Suprapubic skin (tissue), 4 donors: ENCODE results near the gene ACTG1. TPM values are rescaled to one million over a fixed set of nuclear protein-coding genes. Genes with fewer than 3 reads are reported as not detected.

ENCODE experiments used
- DNase-seq, 2 donors: peaks; one replicate each; pipeline ENCODE4 v3.0.0-alpha.2; 2019; ENCODE audit warnings: low spot score in 2 of 2
- H3K27ac ChIP-seq: fragments of 200-600 bp; sonication (generic); one replicate; pipeline ENCODE4 v1.5.1; 2019
- H3K27me3 ChIP-seq: fragments of 200-600 bp; sonication (generic); one replicate; pipeline ENCODE4 v1.5.1; 2019
- H3K36me3 ChIP-seq: fragments of 200-600 bp; sonication (generic); one replicate; pipeline ENCODE4 v1.5.1; 2019
- H3K4me1 ChIP-seq: fragments of 200-600 bp; sonication (generic); one replicate; pipeline ENCODE4 v1.5.1; 2019
- H3K4me3 ChIP-seq: fragments of 200-600 bp; sonication (generic); one replicate; pipeline ENCODE4 v1.5.1; 2019; ENCODE audit warnings: mild to moderate bottlenecking
- H3K9me3 ChIP-seq: fragments of 200-600 bp; sonication (generic); one replicate; pipeline ENCODE4 v1.5.1; 2019
- EP300 ChIP-seq: sonication (generic); formaldehyde crosslinking; IDR thresholded peaks from one replicate; pipeline ENCODE4 v1.6.1; 2017; ENCODE audit warnings: antibody characterized with exemption
- POLR2A ChIP-seq, 2 donors: fragments of 450-650 bp; IDR thresholded peaks; one replicate each; pipeline ENCODE4 v1.6.1; 2017; ENCODE audit warnings: antibody characterized with exemption in 2 of 2, mild to moderate bottlenecking in 2 of 2, moderate library complexity in 2 of 2
- POLR2AphosphoS5 ChIP-seq, 3 donors: sonication (generic); formaldehyde crosslinking; IDR thresholded peaks; one replicate each; pipeline ENCODE4 v1.6.1; 2017; ENCODE audit warnings: antibody characterized with exemption in 3 of 3
- WGBS: methylation state at CpG from one replicate; pipeline ENCODE4 v1.1.5; 2018; 5-methylcytosine and 5-hydroxymethylcytosine counted together
- total RNA-seq, 4 donors: library from RNA; depleted of rRNA; stranded (reverse); fragments of >200 nt; gene quantifications; one replicate each; pipeline ENCODE4 v1.1.0, GENCODE V29; 2016
- TF ChIP-seq, protein P1 (sequence below), 2 donors: fragments of 200-600 bp in 1 of 2; fragments of 450-650 bp in 1 of 2; sonication (generic) in 1 of 2; IDR thresholded peaks; one replicate each; pipeline ENCODE4 v1.5.1; 2016 to 2019; ENCODE audit warnings: antibody characterized with exemption in 2 of 2, mild to moderate bottlenecking in 1 of 2, moderate library complexity in 1 of 2

The ACTG1 gene
- total RNA-seq, 4 donors from 2014 or later, result 2,659 to 6,485 (median 4,163) TPM

DNA sequence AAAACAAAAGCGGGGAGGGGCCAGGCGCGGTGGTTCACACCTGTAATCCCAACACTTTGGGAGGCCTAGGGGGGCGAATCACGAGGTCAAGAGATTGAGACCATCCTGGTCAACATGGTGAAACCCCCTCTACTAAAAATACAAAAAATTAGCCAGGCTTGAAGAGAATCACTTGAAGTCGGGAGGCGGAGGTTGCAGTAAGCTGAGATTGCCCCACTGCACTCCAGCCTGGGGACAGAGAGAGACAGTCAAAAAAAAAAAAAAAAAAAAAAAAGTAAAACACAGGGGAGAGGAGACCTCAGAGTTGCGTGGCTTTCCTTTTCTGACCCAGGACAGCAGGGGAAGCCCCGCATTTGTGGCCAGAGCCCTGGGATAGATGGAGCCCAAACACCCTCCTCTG lies 19.9 kb downstream of the ACTG1 start:
- 88% methylated on average over 9 of the region's 9 CpGs for WGBS
- no peak overlapping the region for H3K27ac ChIP-seq
- no peak overlapping the region for H3K4me3 ChIP-seq

DNA sequence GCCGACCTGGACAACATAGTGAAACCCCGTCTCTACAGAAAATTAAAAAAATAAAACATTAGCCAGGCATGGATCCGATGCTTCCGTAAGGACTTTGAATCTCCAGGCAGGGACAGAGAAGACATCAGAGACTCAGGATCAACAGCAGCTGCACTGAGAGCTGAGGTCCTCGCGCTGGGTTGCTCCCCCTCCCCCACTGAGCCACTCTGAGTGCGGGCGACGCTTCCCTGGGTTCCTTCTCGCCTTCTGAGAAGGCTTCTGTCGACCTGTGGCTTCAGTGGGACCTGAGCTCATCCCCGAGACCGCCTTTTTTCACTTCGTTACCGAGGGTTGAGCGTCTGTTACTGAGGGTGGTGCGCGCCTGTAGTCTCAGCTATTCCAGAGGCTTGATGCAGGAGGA lies 20.4 kb downstream of the ACTG1 start:
- peaks cover 20% of the 10 kb centered on the region for H3K27me3 ChIP-seq
- peaks cover 19% of the 10 kb centered on the region for H3K4me1 ChIP-seq
- no peak overlapping the region for H3K27ac ChIP-seq
- DNase-seq, result no peak
- no peaks in the 10 kb centered on the region for H3K36me3 ChIP-seq
- no peaks in the 10 kb centered on the region for H3K9me3 ChIP-seq
- TF ChIP-seq POLR2AphosphoS5 (IDR thresholded peaks at IDR 0.05) (no peak), EP300 (no peak), POLR2A (IDR thresholded peaks at IDR 0.05) (no peak)
- TF ChIP-seq, protein P1, sequence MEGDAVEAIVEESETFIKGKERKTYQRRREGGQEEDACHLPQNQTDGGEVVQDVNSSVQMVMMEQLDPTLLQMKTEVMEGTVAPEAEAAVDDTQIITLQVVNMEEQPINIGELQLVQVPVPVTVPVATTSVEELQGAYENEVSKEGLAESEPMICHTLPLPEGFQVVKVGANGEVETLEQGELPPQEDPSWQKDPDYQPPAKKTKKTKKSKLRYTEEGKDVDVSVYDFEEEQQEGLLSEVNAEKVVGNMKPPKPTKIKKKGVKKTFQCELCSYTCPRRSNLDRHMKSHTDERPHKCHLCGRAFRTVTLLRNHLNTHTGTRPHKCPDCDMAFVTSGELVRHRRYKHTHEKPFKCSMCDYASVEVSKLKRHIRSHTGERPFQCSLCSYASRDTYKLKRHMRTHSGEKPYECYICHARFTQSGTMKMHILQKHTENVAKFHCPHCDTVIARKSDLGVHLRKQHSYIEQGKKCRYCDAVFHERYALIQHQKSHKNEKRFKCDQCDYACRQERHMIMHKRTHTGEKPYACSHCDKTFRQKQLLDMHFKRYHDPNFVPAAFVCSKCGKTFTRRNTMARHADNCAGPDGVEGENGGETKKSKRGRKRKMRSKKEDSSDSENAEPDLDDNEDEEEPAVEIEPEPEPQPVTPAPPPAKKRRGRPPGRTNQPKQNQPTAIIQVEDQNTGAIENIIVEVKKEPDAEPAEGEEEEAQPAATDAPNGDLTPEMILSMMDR (IDR thresholded peaks at IDR 0.05), result no peak
- 71% methylated on average over 18 of the region's 18 CpGs for WGBS
- no peak overlapping the region for H3K4me3 ChIP-seq

More for the DNA sequence above, 19.9 kb downstream of the ACTG1 start:
- peaks cover 13% of the 10 kb centered on the region for H3K4me1 ChIP-seq
- DNase-seq, result no peak
- no peaks in the 10 kb centered on the region for H3K36me3 ChIP-seq
- no peaks in the 10 kb centered on the region for H3K9me3 ChIP-seq
- peaks cover 16% of the 10 kb centered on the region for H3K27me3 ChIP-seq
- TF ChIP-seq POLR2AphosphoS5 (IDR thresholded peaks at IDR 0.05), result no peak

DNA sequence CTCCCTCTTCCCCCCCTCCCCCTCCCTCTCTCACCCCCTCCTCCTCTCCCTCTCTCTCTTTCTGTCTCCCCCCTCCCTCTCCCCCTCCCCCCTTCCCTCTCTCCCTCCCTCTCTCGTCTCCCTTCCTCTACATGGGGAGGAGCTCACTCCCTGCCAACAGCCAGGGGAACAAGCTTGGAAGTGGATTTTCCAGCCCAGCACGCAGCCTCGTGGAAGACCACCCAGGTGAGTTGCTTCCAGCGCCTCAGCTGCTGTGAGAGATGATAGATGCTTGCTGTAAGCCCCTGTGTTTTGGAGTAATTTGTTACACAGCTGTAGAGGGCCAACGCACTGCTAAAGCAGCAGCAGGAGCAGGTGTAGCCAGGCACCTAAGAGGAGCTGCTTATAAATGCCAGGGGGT lies 20.8 kb downstream of the ACTG1 start:
- WGBS, result 58% methylated on average over 1 of the region's 5 CpGs
- Histone ChIP-seq H3K9me3 (no peaks in the 10 kb centered on the region), H3K4me3 (no peak overlapping the region), H3K36me3 (no peaks in the 10 kb centered on the region), H3K4me1 (peaks cover 19% of the 10 kb centered on the region), H3K27me3 (peaks cover 20% of the 10 kb centered on the region), H3K27ac (no peak overlapping the region)
- TF ChIP-seq EP300 (no peak), POLR2AphosphoS5 (IDR thresholded peaks at IDR 0.05) (no peak), POLR2A (IDR thresholded peaks at IDR 0.05) (no peak)
- TF ChIP-seq, protein P1 (IDR thresholded peaks at IDR 0.05), result no peak
- no peak for DNase-seq

DNA sequence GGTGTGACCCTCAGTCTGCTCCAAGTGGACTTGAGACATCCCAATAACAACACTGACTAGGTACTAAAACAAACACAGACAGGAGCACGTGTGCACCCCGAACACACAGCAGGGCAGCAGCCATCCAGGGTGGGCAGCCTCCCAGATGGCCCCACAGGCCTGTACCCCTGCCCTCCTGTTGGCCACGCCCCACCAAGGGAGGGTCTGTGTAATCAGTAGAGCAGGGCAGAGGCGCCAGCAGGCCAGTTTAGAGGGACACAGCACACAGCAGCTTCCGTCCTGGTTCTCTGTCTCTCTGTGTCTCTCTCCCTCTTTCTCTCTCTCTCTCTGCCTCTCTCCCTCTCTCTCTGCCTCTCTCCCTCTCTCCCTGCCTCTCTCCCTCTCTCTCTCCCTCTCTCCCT lies 21.4 kb downstream of the ACTG1 start:
- no peak overlapping the region for H3K4me3 ChIP-seq
- DNase-seq, result no peak
- no peaks in the 10 kb centered on the region for H3K36me3 ChIP-seq
- 40% methylated on average over 5 of the region's 5 CpGs for WGBS
- peaks cover 20% of the 10 kb centered on the region for H3K27me3 ChIP-seq
- no peak for TF ChIP-seq POLR2A (IDR thresholded peaks at IDR 0.05)
- TF ChIP-seq EP300, result no peak
- no peak for TF ChIP-seq POLR2AphosphoS5 (IDR thresholded peaks at IDR 0.05)
- TF ChIP-seq, protein P1 (IDR thresholded peaks at IDR 0.05), result no peak
- H3K4me1 ChIP-seq, result peaks cover 19% of the 10 kb centered on the region
- H3K9me3 ChIP-seq, result no peaks in the 10 kb centered on the region
- no peak overlapping the region for H3K27ac ChIP-seq

DNA sequence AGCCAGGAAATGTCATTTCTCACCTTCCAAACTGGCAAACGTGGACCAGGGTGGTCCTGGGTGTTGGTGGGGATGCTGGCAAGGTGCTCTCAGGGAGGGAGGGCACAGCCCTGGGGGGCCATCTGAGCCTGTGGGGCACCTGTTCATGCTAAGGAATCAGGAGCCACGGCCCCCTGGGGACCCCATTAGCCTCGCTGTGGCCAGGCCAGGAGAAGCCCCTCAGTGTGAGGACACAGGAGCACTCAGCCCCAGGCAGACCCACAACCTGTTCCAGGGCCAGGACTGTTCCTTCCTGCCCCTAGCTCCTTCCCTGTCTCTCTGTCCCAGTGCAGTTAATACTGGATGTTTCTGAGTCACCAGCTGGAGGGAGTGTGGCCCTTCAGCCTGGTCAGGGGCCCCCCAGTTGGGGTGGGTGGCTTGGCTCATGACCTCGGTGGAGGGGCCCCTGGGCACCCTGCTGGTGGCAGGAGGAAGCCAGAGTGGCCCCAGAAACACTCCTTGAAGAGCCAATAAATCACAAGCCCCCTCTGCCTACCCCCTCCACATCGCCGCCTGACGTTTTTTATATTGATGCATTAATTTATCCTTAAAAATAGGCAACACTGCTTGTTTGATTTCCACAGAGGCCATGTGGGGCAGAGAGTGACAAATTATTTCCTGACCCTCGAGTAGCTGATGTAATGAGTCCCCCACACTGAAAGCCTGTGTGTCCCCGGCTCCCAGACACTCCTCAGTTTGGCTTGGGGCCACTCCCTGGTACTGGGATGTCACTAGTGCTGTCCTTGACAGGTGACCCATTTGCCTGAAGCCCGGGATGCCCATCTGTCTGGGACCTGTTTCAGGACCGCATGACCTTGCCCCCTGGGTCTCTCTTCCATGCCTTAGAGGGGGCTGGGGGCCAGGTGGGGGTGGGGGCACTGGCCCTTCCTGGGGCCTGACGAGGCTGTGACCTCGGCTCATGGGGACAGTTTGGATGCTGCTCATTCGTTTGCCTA lies 22.3 kb downstream of the ACTG1 start:
- H3K9me3 ChIP-seq, result no peaks in the 10 kb centered on the region
- 72% methylated on average over 11 of the region's 14 CpGs for WGBS
- H3K36me3 ChIP-seq, result no peaks in the 10 kb centered on the region
- no peak for DNase-seq
- TF ChIP-seq POLR2A (IDR thresholded peaks at IDR 0.05) (no peak), POLR2AphosphoS5 (IDR thresholded peaks at IDR 0.05) (no peak), EP300 (no peak)
- TF ChIP-seq, protein P1 (IDR thresholded peaks at IDR 0.05), result no peak
- no peak overlapping the region for H3K27ac ChIP-seq
- peaks cover 20% of the 10 kb centered on the region for H3K27me3 ChIP-seq
- H3K4me3 ChIP-seq, result no peak overlapping the region
- H3K4me1 ChIP-seq, result peaks cover 19% of the 10 kb centered on the region
